GM23338 (cell line): Measurements from ENCODE around the gene GPR153. TPM values are rescaled to one million over a fixed set of nuclear protein-coding genes. Genes with fewer than 3 reads are reported as not detected.

Experiments used
- ATAC-seq: fragments of 200-7000 bp; cut with Tn5 transposase; 3 replicates; pipeline ENCODE4 v1.9.1; 2020
- DNase-seq: peaks from one replicate; pipeline ENCODE4 v3.0.0-alpha.2; 2015; ENCODE audit warnings: low spot score
- H2AFZ ChIP-seq: fragments of 200-600 bp; sonication (generic); 2 replicates; pipeline ENCODE4 v1.8.0; 2016; ENCODE audit warnings: antibody characterized with exemption, mild to moderate bottlenecking, moderate library complexity
- H3F3A ChIP-seq: fragments of 200-600 bp; sonication (generic); replicated peaks from 2 replicates; pipeline ENCODE4 v1.8.0; 2017; ENCODE audit warnings: antibody characterized with exemption, mixed run types, low read depth
- H3K27ac ChIP-seq: fragments of 200-600 bp; sonication (generic); 2 replicates; pipeline ENCODE4 v1.6.1; 2016; ENCODE audit warnings: low read depth
- H3K27me3 ChIP-seq: fragments of 200-600 bp; sonication (generic); 2 replicates; pipeline ENCODE4 v1.8.0; 2016; ENCODE audit warnings: mild to moderate bottlenecking, mixed run types, moderate library complexity; ENCODE audit not compliant: insufficient read depth
- H3K36me3 ChIP-seq: fragments of 200-600 bp; sonication (generic); 2 replicates; pipeline ENCODE4 v1.8.0; 2016; ENCODE audit warnings: mild to moderate bottlenecking; ENCODE audit not compliant: insufficient read depth
- H3K4me1 ChIP-seq: fragments of 200-600 bp; sonication (generic); 2 replicates; pipeline ENCODE4 v1.8.0; 2016; ENCODE audit warnings: mild to moderate bottlenecking, moderate library complexity; ENCODE audit not compliant: insufficient read depth
- H3K4me2 ChIP-seq: fragments of 200-600 bp; sonication (generic); 2 replicates; pipeline ENCODE4 v1.7.1; 2017; ENCODE audit warnings: mixed run types
- H3K4me3 ChIP-seq: fragments of 200-600 bp; sonication (generic); 2 replicates; pipeline ENCODE4 v1.6.1; 2016; ENCODE audit warnings: mixed run types
- H3K79me2 ChIP-seq: fragments of 200-600 bp; sonication (generic); replicated peaks from 2 replicates; pipeline ENCODE4 v1.8.0; 2017; ENCODE audit warnings: mild to moderate bottlenecking; ENCODE audit not compliant: insufficient read depth
- H3K9me2 ChIP-seq: fragments of 200-600 bp; sonication (generic); 2 replicates; pipeline ENCODE4 v1.8.0; 2017; ENCODE audit not compliant: insufficient read depth
- H4K20me1 ChIP-seq: fragments of 200-600 bp; sonication (generic); replicated peaks from 2 replicates; pipeline ENCODE4 v1.8.0; 2017; ENCODE audit warnings: mild to moderate bottlenecking; ENCODE audit not compliant: insufficient read depth
- H3K27ac Mint-ChIP-seq: 2 replicates; pipeline ENCODE4 v1.8.0; 2020; ENCODE audit warnings: inconsistent platforms, mild to moderate bottlenecking, moderate library complexity, mixed read lengths
- H3K27me3 Mint-ChIP-seq: 3 replicates; pipeline ENCODE4 v1.8.0; 2022; ENCODE audit warnings: low read depth, mild to moderate bottlenecking, moderate library complexity, mixed read lengths, inconsistent platforms; ENCODE audit not compliant: insufficient read depth, poor library complexity
- H3K36me3 Mint-ChIP-seq: 3 replicates; pipeline ENCODE4 v1.8.0; 2021; ENCODE audit warnings: low read depth, mild to moderate bottlenecking, inconsistent platforms, moderate library complexity, mixed read lengths
- H3K4me1 Mint-ChIP-seq: 3 replicates; pipeline ENCODE4 v1.8.0; 2020; ENCODE audit warnings: mild to moderate bottlenecking, inconsistent platforms, mixed read lengths
- H3K4me3 Mint-ChIP-seq: 3 replicates; pipeline ENCODE4 v1.8.0; 2021; ENCODE audit warnings: moderate library complexity, mild to moderate bottlenecking, inconsistent platforms, mixed read lengths
- H3K9me3 Mint-ChIP-seq: 3 replicates; pipeline ENCODE4 v1.8.0; 2020; ENCODE audit warnings: moderate library complexity, mild to moderate bottlenecking, inconsistent platforms, mixed read lengths
- CREB1 ChIP-seq: fragments of 250-450 bp; sonication (Bioruptor Pico); IDR thresholded peaks from 2 replicates; pipeline ENCODE4 v1.5.0; 2020; ENCODE audit warnings: low read depth, mild to moderate bottlenecking, moderate library complexity
- EZH2 ChIP-seq: fragments of 200-600 bp; sonication (generic); IDR thresholded peaks from one replicate; pipeline ENCODE4 v1.8.0; 2017; ENCODE audit warnings: antibody characterized with exemption, mild to moderate bottlenecking, low read depth; ENCODE audit not compliant: unreplicated experiment
- EZH2phosphoT487 ChIP-seq: fragments of 200-600 bp; sonication (generic); IDR thresholded peaks from one replicate; pipeline ENCODE4 v1.8.1; 2018; ENCODE audit warnings: antibody characterized with exemption; ENCODE audit not compliant: unreplicated experiment
- JUNB ChIP-seq: IDR thresholded peaks from one replicate; pipeline ENCODE4 v1.6.1; 2016; ENCODE audit warnings: antibody characterized with exemption; ENCODE audit not compliant: unreplicated experiment
- NANOG ChIP-seq: IDR thresholded peaks from 2 replicates; pipeline ENCODE4 v1.6.1; 2016; ENCODE audit warnings: antibody characterized with exemption, borderline replicate concordance
- POLR2AphosphoS5 ChIP-seq: IDR thresholded peaks from 2 replicates; pipeline ENCODE4 v1.6.1; 2016; ENCODE audit warnings: antibody characterized with exemption, low read depth
- STAT1 ChIP-seq: IDR thresholded peaks from one replicate; pipeline ENCODE4 v1.6.1; 2016; ENCODE audit warnings: antibody characterized with exemption; ENCODE audit not compliant: unreplicated experiment
- ZNF114 ChIP-seq: fragments of 250-450 bp; sonication (Bioruptor Pico); IDR thresholded peaks from 2 replicates; pipeline ENCODE4 v1.5.0; 2020; ENCODE audit warnings: mild to moderate bottlenecking, moderate library complexity
- ZNF331 ChIP-seq: fragments of 250-450 bp; sonication (Bioruptor Pico); IDR thresholded peaks from 2 replicates; pipeline ENCODE4 v1.5.0; 2020; ENCODE audit warnings: low read depth, mild to moderate bottlenecking, moderate library complexity
- polyA plus RNA-seq: library from polyadenylated mRNA; unstranded; fragments of >200 nt; fragmentation: Nextera tagmentation; extraction: Ambion mirVana; gene quantifications from 2 replicates; pipeline ENCODE4 v1.2.1, GENCODE V29; 2016
- total RNA-seq: library from RNA; depleted of rRNA; stranded (reverse); fragments of >200 nt; shearing (Covaris generic); gene quantifications from 2 replicates; pipeline ENCODE4 v1.2.3, GENCODE V29; 2014
- TF ChIP-seq, protein P1 (sequence below): fragments of 250-450 bp; sonication (Bioruptor Pico); IDR thresholded peaks from 2 replicates; pipeline ENCODE4 v1.5.0; 2020; ENCODE audit warnings: mild to moderate bottlenecking, moderate library complexity
- TF ChIP-seq, protein P2 (sequence below): IDR thresholded peaks from 2 replicates; pipeline ENCODE4 v1.6.1; 2016; ENCODE audit warnings: antibody characterized with exemption
- TF ChIP-seq, protein P3 (sequence below), 2 experiments: fragments of 200-600 bp in 1 of 2; sonication (generic) in 1 of 2; conservative IDR thresholded peaks; 2 replicates each; pipeline versions ENCODE4 v1.5.1 to v1.6.1; 2016 to 2017; ENCODE audit warnings: antibody characterized with exemption in 2 of 2, low read depth in 2 of 2, mild to moderate bottlenecking in 2 of 2, moderate library complexity in 1 of 2
- TF ChIP-seq, protein P4 (sequence below): IDR thresholded peaks from one replicate; pipeline ENCODE4 v1.6.1; 2018; ENCODE audit warnings: antibody characterized with exemption; ENCODE audit not compliant: unreplicated experiment

GPR153 gene
- total and polyA plus RNA-seq, 2 experiments from 2014 or later = 1.3 to 9.0 TPM

DNA sequence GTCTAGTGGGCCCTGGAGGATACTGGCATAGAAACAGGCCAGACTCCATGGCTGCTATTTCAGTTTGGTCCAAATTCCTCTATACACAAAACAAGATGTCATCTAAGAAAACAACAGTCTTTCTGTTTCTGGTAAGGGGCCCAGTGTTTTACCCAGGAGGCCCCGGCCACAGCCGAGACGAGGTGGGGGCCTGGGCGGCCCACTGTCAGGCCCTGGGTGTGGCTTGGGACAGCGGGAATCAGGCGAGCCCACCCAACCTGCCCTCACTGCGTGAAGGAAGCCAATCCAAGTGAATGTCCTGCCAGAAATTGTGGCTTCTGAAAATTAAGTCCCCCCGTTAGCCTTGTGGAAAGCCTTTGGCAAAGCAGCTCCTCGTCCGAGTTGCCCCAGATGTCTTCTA, 31.2 kb upstream of the GPR153 start:
- Histone ChIP-seq H3K4me3 (no peak overlapping the region), H3K4me2 (no peak overlapping the region), H2AFZ (no peak overlapping the region), H3F3A (peaks cover 2% of the 10 kb centered on the region; the same call in 1 of the 2 replicates), H3K4me1 (no peaks in the 10 kb centered on the region), H3K27me3 (no peaks in the 10 kb centered on the region), H3K27ac (no peak overlapping the region; the same call in 1 of the 2 replicates), H4K20me1 (peaks cover 4% of the 10 kb centered on the region), H3K9me2 (no peaks in the 10 kb centered on the region), H3K36me3 (peaks cover 7% of the 10 kb centered on the region; the same call in 1 of the 2 replicates), H3K79me2 (no peaks in the 10 kb centered on the region)
- H3K4me1 Mint-ChIP-seq = no peaks in the 10 kb centered on the region
- H3K27me3 Mint-ChIP-seq = peaks cover 3% of the 10 kb centered on the region
- DNase-seq (no peak), ATAC-seq (no peak)
- no peaks in the 10 kb centered on the region for H3K9me3 Mint-ChIP-seq
- H3K4me3 Mint-ChIP-seq = no peak overlapping the region
- TF ChIP-seq, protein P1, sequence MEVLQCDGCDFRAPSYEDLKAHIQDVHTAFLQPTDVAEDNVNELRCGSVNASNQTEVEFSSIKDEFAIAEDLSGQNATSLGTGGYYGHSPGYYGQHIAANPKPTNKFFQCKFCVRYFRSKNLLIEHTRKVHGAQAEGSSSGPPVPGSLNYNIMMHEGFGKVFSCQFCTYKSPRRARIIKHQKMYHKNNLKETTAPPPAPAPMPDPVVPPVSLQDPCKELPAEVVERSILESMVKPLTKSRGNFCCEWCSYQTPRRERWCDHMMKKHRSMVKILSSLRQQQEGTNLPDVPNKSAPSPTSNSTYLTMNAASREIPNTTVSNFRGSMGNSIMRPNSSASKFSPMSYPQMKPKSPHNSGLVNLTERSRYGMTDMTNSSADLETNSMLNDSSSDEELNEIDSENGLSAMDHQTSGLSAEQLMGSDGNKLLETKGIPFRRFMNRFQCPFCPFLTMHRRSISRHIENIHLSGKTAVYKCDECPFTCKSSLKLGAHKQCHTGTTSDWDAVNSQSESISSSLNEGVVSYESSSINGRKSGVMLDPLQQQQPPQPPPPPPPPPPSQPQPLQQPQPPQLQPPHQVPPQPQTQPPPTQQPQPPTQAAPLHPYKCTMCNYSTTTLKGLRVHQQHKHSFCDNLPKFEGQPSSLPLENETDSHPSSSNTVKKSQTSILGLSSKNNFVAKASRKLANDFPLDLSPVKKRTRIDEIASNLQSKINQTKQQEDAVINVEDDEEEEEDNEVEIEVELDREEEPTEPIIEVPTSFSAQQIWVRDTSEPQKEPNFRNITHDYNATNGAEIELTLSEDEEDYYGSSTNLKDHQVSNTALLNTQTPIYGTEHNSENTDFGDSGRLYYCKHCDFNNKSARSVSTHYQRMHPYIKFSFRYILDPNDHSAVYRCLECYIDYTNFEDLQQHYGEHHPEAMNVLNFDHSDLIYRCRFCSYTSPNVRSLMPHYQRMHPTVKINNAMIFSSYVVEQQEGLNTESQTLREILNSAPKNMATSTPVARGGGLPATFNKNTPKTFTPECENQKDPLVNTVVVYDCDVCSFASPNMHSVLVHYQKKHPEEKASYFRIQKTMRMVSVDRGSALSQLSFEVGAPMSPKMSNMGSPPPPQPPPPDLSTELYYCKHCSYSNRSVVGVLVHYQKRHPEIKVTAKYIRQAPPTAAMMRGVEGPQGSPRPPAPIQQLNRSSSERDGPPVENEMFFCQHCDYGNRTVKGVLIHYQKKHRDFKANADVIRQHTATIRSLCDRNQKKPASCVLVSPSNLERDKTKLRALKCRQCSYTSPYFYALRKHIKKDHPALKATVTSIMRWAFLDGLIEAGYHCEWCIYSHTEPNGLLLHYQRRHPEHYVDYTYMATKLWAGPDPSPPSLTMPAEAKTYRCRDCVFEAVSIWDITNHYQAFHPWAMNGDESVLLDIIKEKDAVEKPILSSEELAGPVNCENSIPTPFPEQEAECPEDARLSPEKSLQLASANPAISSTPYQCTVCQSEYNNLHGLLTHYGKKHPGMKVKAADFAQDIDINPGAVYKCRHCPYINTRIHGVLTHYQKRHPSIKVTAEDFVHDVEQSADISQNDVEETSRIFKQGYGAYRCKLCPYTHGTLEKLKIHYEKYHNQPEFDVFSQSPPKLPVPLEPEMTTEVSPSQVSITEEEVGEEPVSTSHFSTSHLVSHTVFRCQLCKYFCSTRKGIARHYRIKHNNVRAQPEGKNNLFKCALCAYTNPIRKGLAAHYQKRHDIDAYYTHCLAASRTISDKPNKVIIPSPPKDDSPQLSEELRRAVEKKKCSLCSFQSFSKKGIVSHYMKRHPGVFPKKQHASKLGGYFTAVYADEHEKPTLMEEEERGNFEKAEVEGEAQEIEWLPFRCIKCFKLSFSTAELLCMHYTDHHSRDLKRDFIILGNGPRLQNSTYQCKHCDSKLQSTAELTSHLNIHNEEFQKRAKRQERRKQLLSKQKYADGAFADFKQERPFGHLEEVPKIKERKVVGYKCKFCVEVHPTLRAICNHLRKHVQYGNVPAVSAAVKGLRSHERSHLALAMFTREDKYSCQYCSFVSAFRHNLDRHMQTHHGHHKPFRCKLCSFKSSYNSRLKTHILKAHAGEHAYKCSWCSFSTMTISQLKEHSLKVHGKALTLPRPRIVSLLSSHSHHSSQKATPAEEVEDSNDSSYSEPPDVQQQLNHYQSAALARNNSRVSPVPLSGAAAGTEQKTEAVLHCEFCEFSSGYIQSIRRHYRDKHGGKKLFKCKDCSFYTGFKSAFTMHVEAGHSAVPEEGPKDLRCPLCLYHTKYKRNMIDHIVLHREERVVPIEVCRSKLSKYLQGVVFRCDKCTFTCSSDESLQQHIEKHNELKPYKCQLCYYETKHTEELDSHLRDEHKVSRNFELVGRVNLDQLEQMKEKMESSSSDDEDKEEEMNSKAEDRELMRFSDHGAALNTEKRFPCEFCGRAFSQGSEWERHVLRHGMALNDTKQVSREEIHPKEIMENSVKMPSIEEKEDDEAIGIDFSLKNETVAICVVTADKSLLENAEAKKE = no peak
- TF ChIP-seq ZNF331 = no peak
- TF ChIP-seq, protein P2, sequence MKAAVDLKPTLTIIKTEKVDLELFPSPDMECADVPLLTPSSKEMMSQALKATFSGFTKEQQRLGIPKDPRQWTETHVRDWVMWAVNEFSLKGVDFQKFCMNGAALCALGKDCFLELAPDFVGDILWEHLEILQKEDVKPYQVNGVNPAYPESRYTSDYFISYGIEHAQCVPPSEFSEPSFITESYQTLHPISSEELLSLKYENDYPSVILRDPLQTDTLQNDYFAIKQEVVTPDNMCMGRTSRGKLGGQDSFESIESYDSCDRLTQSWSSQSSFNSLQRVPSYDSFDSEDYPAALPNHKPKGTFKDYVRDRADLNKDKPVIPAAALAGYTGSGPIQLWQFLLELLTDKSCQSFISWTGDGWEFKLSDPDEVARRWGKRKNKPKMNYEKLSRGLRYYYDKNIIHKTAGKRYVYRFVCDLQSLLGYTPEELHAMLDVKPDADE = no peak
- TF ChIP-seq, protein P3, sequence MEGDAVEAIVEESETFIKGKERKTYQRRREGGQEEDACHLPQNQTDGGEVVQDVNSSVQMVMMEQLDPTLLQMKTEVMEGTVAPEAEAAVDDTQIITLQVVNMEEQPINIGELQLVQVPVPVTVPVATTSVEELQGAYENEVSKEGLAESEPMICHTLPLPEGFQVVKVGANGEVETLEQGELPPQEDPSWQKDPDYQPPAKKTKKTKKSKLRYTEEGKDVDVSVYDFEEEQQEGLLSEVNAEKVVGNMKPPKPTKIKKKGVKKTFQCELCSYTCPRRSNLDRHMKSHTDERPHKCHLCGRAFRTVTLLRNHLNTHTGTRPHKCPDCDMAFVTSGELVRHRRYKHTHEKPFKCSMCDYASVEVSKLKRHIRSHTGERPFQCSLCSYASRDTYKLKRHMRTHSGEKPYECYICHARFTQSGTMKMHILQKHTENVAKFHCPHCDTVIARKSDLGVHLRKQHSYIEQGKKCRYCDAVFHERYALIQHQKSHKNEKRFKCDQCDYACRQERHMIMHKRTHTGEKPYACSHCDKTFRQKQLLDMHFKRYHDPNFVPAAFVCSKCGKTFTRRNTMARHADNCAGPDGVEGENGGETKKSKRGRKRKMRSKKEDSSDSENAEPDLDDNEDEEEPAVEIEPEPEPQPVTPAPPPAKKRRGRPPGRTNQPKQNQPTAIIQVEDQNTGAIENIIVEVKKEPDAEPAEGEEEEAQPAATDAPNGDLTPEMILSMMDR (conservative IDR thresholded peaks at IDR 0.05; ENCODE audit: low read depth in 2 of 2) = no peak
- TF ChIP-seq JUNB = no peak
- TF ChIP-seq EZH2 = no peak
- TF ChIP-seq, protein P4, sequence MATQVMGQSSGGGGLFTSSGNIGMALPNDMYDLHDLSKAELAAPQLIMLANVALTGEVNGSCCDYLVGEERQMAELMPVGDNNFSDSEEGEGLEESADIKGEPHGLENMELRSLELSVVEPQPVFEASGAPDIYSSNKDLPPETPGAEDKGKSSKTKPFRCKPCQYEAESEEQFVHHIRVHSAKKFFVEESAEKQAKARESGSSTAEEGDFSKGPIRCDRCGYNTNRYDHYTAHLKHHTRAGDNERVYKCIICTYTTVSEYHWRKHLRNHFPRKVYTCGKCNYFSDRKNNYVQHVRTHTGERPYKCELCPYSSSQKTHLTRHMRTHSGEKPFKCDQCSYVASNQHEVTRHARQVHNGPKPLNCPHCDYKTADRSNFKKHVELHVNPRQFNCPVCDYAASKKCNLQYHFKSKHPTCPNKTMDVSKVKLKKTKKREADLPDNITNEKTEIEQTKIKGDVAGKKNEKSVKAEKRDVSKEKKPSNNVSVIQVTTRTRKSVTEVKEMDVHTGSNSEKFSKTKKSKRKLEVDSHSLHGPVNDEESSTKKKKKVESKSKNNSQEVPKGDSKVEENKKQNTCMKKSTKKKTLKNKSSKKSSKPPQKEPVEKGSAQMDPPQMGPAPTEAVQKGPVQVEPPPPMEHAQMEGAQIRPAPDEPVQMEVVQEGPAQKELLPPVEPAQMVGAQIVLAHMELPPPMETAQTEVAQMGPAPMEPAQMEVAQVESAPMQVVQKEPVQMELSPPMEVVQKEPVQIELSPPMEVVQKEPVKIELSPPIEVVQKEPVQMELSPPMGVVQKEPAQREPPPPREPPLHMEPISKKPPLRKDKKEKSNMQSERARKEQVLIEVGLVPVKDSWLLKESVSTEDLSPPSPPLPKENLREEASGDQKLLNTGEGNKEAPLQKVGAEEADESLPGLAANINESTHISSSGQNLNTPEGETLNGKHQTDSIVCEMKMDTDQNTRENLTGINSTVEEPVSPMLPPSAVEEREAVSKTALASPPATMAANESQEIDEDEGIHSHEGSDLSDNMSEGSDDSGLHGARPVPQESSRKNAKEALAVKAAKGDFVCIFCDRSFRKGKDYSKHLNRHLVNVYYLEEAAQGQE = no peak
- TF ChIP-seq POLR2AphosphoS5 = no peak
- no peak for TF ChIP-seq CREB1 (CRISPR knock-in tag)
- TF ChIP-seq ZNF114 (CRISPR knock-in tag) = no peak
- TF ChIP-seq STAT1 = no peak
- TF ChIP-seq EZH2phosphoT487 = no peak
- no peak for TF ChIP-seq NANOG
- no peak overlapping the region for H3K27ac Mint-ChIP-seq
- H3K36me3 Mint-ChIP-seq = peaks cover 17% of the 10 kb centered on the region
